OCI-LY1 (cell line): ENCODE results near the gene VAV3.

ENCODE experiments used
- EZH2 ChIP-seq: fragments of 200-600 bp; sonication (generic), shearing (Covaris generic); IDR thresholded peaks from 2 replicates; pipeline ENCODE4 v1.8.0; 2017; ENCODE audit warnings: borderline replicate concordance, mixed run types, mild to moderate bottlenecking, antibody characterized with exemption, low read length, moderate library complexity, mixed read lengths
- TF ChIP-seq, protein P1 (sequence below): fragments of 200-600 bp; sonication (generic), shearing (Covaris generic); IDR thresholded peaks from 2 replicates; pipeline ENCODE4 v1.5.1; 2017; ENCODE audit warnings: mild to moderate bottlenecking, antibody characterized with exemption, low read length, moderate library complexity, mixed read lengths

DNA sequence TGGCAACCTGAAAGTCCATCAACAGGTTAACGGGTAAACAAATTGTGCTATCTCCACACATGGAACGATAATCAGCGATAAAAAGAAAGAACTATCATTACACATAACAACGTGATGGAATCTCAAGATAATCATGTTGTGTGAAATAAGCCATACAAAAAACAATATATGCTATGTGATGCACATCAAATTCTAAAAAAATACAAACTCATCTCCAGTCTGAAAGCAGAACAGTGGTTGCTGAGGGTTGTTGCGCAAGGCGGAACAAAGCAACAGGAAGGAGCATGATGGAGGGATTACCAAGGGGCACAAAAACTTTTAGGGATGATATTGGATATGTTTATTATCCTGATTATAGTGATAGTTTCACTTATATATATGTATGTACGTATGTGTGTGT lies 324.8 kb downstream of the VAV3 start:
- TF ChIP-seq, protein P1, sequence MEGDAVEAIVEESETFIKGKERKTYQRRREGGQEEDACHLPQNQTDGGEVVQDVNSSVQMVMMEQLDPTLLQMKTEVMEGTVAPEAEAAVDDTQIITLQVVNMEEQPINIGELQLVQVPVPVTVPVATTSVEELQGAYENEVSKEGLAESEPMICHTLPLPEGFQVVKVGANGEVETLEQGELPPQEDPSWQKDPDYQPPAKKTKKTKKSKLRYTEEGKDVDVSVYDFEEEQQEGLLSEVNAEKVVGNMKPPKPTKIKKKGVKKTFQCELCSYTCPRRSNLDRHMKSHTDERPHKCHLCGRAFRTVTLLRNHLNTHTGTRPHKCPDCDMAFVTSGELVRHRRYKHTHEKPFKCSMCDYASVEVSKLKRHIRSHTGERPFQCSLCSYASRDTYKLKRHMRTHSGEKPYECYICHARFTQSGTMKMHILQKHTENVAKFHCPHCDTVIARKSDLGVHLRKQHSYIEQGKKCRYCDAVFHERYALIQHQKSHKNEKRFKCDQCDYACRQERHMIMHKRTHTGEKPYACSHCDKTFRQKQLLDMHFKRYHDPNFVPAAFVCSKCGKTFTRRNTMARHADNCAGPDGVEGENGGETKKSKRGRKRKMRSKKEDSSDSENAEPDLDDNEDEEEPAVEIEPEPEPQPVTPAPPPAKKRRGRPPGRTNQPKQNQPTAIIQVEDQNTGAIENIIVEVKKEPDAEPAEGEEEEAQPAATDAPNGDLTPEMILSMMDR, result no peak
- TF ChIP-seq EZH2, result no peak
